IMR-90 (cell line): ENCODE data around the gene ZNF248. TPM values are rescaled to one million over a fixed set of nuclear protein-coding genes. Genes with fewer than 3 reads are reported as not detected.

Experiments
- ATAC-seq: fragments of 200-7000 bp; cut with Tn5 transposase; 2 replicates; pipeline ENCODE4 v1.9.1; 2020; ENCODE audit warnings: low read depth, mild to moderate bottlenecking, moderate library complexity
- BruUV-seq: library from RNA; stranded (reverse); fragments of 400-500 nt; replicated peaks from 2 replicates; lab custom pipeline; 2021; lab: Mats Ljungman, UMichigan
- CTCF ChIA-PET: fragments of 300-600 bp; formaldehyde crosslinking; extraction: SDS; loops from one replicate; lab custom pipeline; 2021; ENCODE audit warnings: antibody characterized with exemption; lab: Yijun Ruan, JAX
- POLR2A ChIA-PET: fragments of 300-600 bp; sonication (Branson Sonifier 250); formaldehyde crosslinking; loops from one replicate; lab custom pipeline; 2022; ENCODE audit warnings: antibody characterized with exemption; ENCODE audit not compliant: unreplicated experiment; lab: Charles Lee
- DNase-seq: peaks from one replicate; pipeline ENCODE4 v3.0.0; 2013
- H2AFZ ChIP-seq: replicated peaks from 2 replicates; pipeline ENCODE3; 2013; ENCODE audit warnings: low read length, mild to moderate bottlenecking; ENCODE audit not compliant: poor library complexity
- H2AK5ac ChIP-seq: 2 replicates; pipeline ENCODE4 v1.6.1; 2013; ENCODE audit warnings: low read depth, low read length, inconsistent platforms
- H2AK9ac ChIP-seq: replicated peaks from 2 replicates; pipeline ENCODE3; 2013; ENCODE audit warnings: mild to moderate bottlenecking, low read depth, low read length, moderate library complexity; ENCODE audit not compliant: poor library complexity
- H2BK120ac ChIP-seq: 2 replicates; pipeline ENCODE4 v1.6.1; 2013; ENCODE audit warnings: low read depth, low read length, inconsistent platforms
- H2BK15ac ChIP-seq: 3 replicates; pipeline ENCODE4 v1.6.1; 2013; ENCODE audit warnings: low read depth, low read length, inconsistent platforms
- H2BK20ac ChIP-seq: 2 replicates; pipeline ENCODE4 v1.6.1; 2013; ENCODE audit warnings: low read depth, mild to moderate bottlenecking, inconsistent platforms, low read length, moderate library complexity
- H2BK5ac ChIP-seq: 2 replicates; pipeline ENCODE4 v1.6.1; 2013; ENCODE audit warnings: mild to moderate bottlenecking, low read depth, low read length, inconsistent platforms; ENCODE audit not compliant: poor library complexity, severe bottlenecking
- H3K14ac ChIP-seq: replicated peaks from 2 replicates; pipeline ENCODE4 v1.6.1; 2013; ENCODE audit warnings: low read depth, low read length, inconsistent platforms
- H3K18ac ChIP-seq: 2 replicates; pipeline ENCODE4 v1.6.1; 2013; ENCODE audit warnings: low read depth, low read length, control low read depth
- H3K23ac ChIP-seq: 2 replicates; pipeline ENCODE4 v1.6.1; 2013; ENCODE audit warnings: low read depth, low read length, inconsistent platforms
- H3K27ac ChIP-seq: 2 replicates; pipeline ENCODE4 v1.5.1; 2013; ENCODE audit warnings: mild to moderate bottlenecking, control low read depth, low read length; ENCODE audit not compliant: insufficient read depth
- H3K27me3 ChIP-seq: 2 replicates; pipeline ENCODE4 v1.6.1; 2013; ENCODE audit warnings: low read length; ENCODE audit not compliant: control insufficient read depth, insufficient read depth
- H3K36me3 ChIP-seq: 2 replicates; pipeline ENCODE4 v1.6.1; 2013; ENCODE audit warnings: low read length, mixed read lengths; ENCODE audit not compliant: control insufficient read depth, insufficient read depth
- H3K4ac ChIP-seq: 2 replicates; pipeline ENCODE4 v1.6.1; 2013; ENCODE audit warnings: low read depth, low read length, inconsistent platforms
- H3K4me1 ChIP-seq: 2 replicates; pipeline ENCODE4 v1.6.1; 2013; ENCODE audit warnings: low read length, mixed read lengths; ENCODE audit not compliant: control insufficient read depth, insufficient read depth
- H3K4me2 ChIP-seq: 2 replicates; pipeline ENCODE4 v1.6.1; 2013; ENCODE audit warnings: low read depth, mild to moderate bottlenecking, control low read depth, low read length, moderate library complexity
- H3K4me3 ChIP-seq: 2 replicates; pipeline ENCODE4 v1.5.1; 2013; ENCODE audit warnings: low read depth, mild to moderate bottlenecking, control low read depth, low read length, moderate library complexity; ENCODE audit not compliant: insufficient read depth
- H3K56ac ChIP-seq: 2 replicates; pipeline ENCODE4 v1.6.1; 2013; ENCODE audit warnings: low read length, inconsistent platforms; ENCODE audit not compliant: insufficient read depth; ENCODE audit errors: extremely low read depth
- H3K79me1 ChIP-seq, 2 experiments: 2 replicates each; pipeline ENCODE4 v1.6.1; 2013; ENCODE audit warnings: low read length in 2 of 2, inconsistent platforms in 1 of 2, low read depth in 1 of 2
- H3K9ac ChIP-seq: 2 replicates; pipeline ENCODE4 v1.6.1; 2013; ENCODE audit warnings: low read depth, low read length, control low read depth
- H3K9me1 ChIP-seq: 2 replicates; pipeline ENCODE4 v1.6.1; 2013; ENCODE audit warnings: low read length, inconsistent platforms; ENCODE audit not compliant: insufficient read depth
- H3K9me3 ChIP-seq: 2 replicates; pipeline ENCODE4 v1.6.1; 2013; ENCODE audit warnings: low read length; ENCODE audit not compliant: control insufficient read depth, insufficient read depth
- H4K20me1 ChIP-seq: 2 replicates; pipeline ENCODE4 v1.6.1; 2013; ENCODE audit warnings: low read length, inconsistent platforms; ENCODE audit not compliant: insufficient read depth
- H4K5ac ChIP-seq: 2 replicates; pipeline ENCODE4 v1.6.1; 2013; ENCODE audit warnings: mild to moderate bottlenecking, low read depth, low read length, control low read depth
- H4K8ac ChIP-seq, 2 experiments: 2 replicates each; pipeline ENCODE4 v1.6.1; 2013; ENCODE audit warnings: low read depth in 2 of 2, low read length in 2 of 2, control low read depth in 1 of 2, inconsistent platforms in 1 of 2
- H4K91ac ChIP-seq: 2 replicates; pipeline ENCODE4 v1.6.1; 2013; ENCODE audit warnings: low read depth, low read length, inconsistent platforms; ENCODE audit not compliant: insufficient read depth
- BHLHE40 ChIP-seq: fragments of 150-350 bp; IDR thresholded peaks from 2 replicates; pipeline ENCODE4 v1.6.1; 2016; ENCODE audit warnings: mild to moderate bottlenecking, low read depth, low read length
- CEBPB ChIP-seq: IDR thresholded peaks from 2 replicates; pipeline ENCODE4 v1.6.1; 2012; ENCODE audit warnings: low read depth, low read length, improper control_type of control experiment
- CHD1 ChIP-seq: IDR thresholded peaks from 2 replicates; pipeline ENCODE4 v1.6.1; 2012; ENCODE audit warnings: low read depth, low read length, improper control_type of control experiment
- ELK1 ChIP-seq: fragments of 150-350 bp; IDR thresholded peaks from 2 replicates; pipeline ENCODE4 v1.6.1; 2016; ENCODE audit warnings: low read depth, mild to moderate bottlenecking, low read length, moderate library complexity, borderline replicate concordance
- FOS ChIP-seq: fragments of 150-350 bp; IDR thresholded peaks from 2 replicates; pipeline ENCODE4 v1.6.1; 2016; ENCODE audit warnings: low read depth, low read length
- MAFK ChIP-seq: IDR thresholded peaks from 2 replicates; pipeline ENCODE4 v1.6.1; 2012; ENCODE audit warnings: low read depth, low read length, improper control_type of control experiment
- MAZ ChIP-seq: IDR thresholded peaks from 2 replicates; pipeline ENCODE4 v1.6.1; 2012; ENCODE audit warnings: low read depth, mild to moderate bottlenecking, low read length, improper control_type of control experiment, moderate library complexity, borderline replicate concordance
- MXI1 ChIP-seq: IDR thresholded peaks from 2 replicates; pipeline ENCODE4 v1.6.1; 2012; ENCODE audit warnings: low read depth, mild to moderate bottlenecking, low read length, moderate library complexity, borderline replicate concordance
- NFE2L2 ChIP-seq: fragments of 150-350 bp; IDR thresholded peaks from 2 replicates; pipeline ENCODE4 v1.6.1; 2016; ENCODE audit warnings: low read depth, mild to moderate bottlenecking, low read length
- POLR2A ChIP-seq: IDR thresholded peaks from 2 replicates; pipeline ENCODE4 v1.6.1; 2012; ENCODE audit warnings: mild to moderate bottlenecking, low read depth, low read length
- RAD21 ChIP-seq: IDR thresholded peaks from 2 replicates; pipeline ENCODE4 v1.6.1; 2012; ENCODE audit warnings: low read length, improper control_type of control experiment
- RCOR1 ChIP-seq: IDR thresholded peaks from 2 replicates; pipeline ENCODE4 v1.6.1; 2012; ENCODE audit warnings: mild to moderate bottlenecking, low read length, improper control_type of control experiment; ENCODE audit not compliant: insufficient replicate concordance
- SMC3 ChIP-seq: fragments of 150-350 bp; IDR thresholded peaks from 2 replicates; pipeline ENCODE4 v1.6.1; 2016; ENCODE audit warnings: low read depth, mild to moderate bottlenecking, antibody characterized with exemption, low read length, moderate library complexity
- USF2 ChIP-seq: fragments of 150-350 bp; IDR thresholded peaks from 2 replicates; pipeline ENCODE4 v1.6.1; 2017; ENCODE audit warnings: mild to moderate bottlenecking, antibody characterized with exemption, low read length, low read depth
- WGBS, 2 experiments: methylation state at CpG; one replicate each; pipeline versions ENCODE4 v1.1.5 to v1.1.7; 2013; ENCODE audit warnings: missing lambda C conversion rate in 2 of 2; ENCODE audit not compliant: insufficient read length in 1 of 2; ENCODE audit errors: extremely low coverage in 2 of 2; 5-methylcytosine and 5-hydroxymethylcytosine counted together
- dilution Hi-C: fragments of 300-500 bp; cut with HindIII; formaldehyde crosslinking; loops from one replicate; pipeline ENCODE4 v1.14.3; 2018; ENCODE audit warnings: low sequenced_read_pairs; ENCODE audit not compliant: unreplicated experiment
- in situ Hi-C: fragments of 300-500 bp; cut with MboI; formaldehyde crosslinking; loops from 3 replicates; pipeline ENCODE4 v1.14.3; 2019; ENCODE audit warnings: low sequenced_read_pairs, inconsistent platforms, mixed read lengths
- intact Hi-C: fragments of 100-400 bp; cut with micrococcal nuclease; formaldehyde crosslinking; loops from 2 replicates; pipeline ENCODE4 v1.10.0; 2022
- polyA plus RNA-seq, 3 experiments: library from polyadenylated mRNA; depleted of rRNA; stranded (reverse); fragments of >200 nt; gene quantifications; 2 replicates each; pipeline ENCODE4 v1.2.3, GENCODE V29; 2012; ENCODE audit warnings: low replicate concordance in 1 of 3
- total RNA-seq: library from RNA; depleted of rRNA; stranded (reverse); fragments of >200 nt; gene quantifications from 2 replicates; pipeline ENCODE4 v1.2.3, GENCODE V29; 2012
- TF ChIP-seq, protein P1 (sequence below): conservative IDR thresholded peaks from 2 replicates; pipeline ENCODE4 v1.5.1; 2012; ENCODE audit warnings: mild to moderate bottlenecking, low read depth, low read length, improper control_type of control experiment

Gene ZNF248
- total and polyA plus RNA-seq, 2 of the 4 experiments (the other 2 are of a cell fraction) = 5.1 to 5.7 TPM

- intact Hi-C loops = no loop called here
Observed at GRCh38 chr10:37821237-37821636, 36.2 kb downstream of the ZNF248 start.

More at GRCh38 chr10:37821237-37821636, 36.2 kb downstream of the ZNF248 start:
- Histone ChIP-seq H3K4me2 (no peak overlapping the region), H3K23ac (no peak overlapping the region), H2AK9ac (no peak overlapping the region), H4K5ac (no peak overlapping the region), H2AFZ (no peak overlapping the region), H3K27ac (no peak overlapping the region), H2BK120ac (no peak overlapping the region), H3K79me1 (no peaks in the 10 kb centered on the region), H4K91ac (no peak overlapping the region), H3K4me3 (no peak overlapping the region), H3K14ac (no peak overlapping the region), H3K56ac (no peak overlapping the region), H3K9me3 (peaks cover 21% of the 10 kb centered on the region), H3K36me3 (no peaks in the 10 kb centered on the region), H4K20me1 (no peaks in the 10 kb centered on the region), H2AK5ac (no peak overlapping the region), H3K9ac (no peak overlapping the region), H2BK15ac (no peak overlapping the region), H3K4ac (no peak overlapping the region), H2BK5ac (no peak overlapping the region), H2BK20ac (no peak overlapping the region), H3K4me1 (no peaks in the 10 kb centered on the region), H3K27me3 (no peaks in the 10 kb centered on the region), H4K8ac (no peak overlapping the region), H3K9me1 (no peaks in the 10 kb centered on the region), H3K18ac (no peak overlapping the region)
- ATAC-seq (no peak), DNase-seq (no peak)
- WGBS, 2 experiments = no CpG with 5 or more reads among the region's 3 CpGs
- ChIA-PET CTCF (no interaction called here), POLR2A (no interaction called here)
- in situ Hi-C loops = no loop called here
- dilution Hi-C loops = no loop called here
- TF ChIP-seq MXI1 (no peak), NFE2L2 (no peak), ELK1 (no peak), MAZ (no peak), USF2 (no peak), MAFK (no peak), POLR2A (no peak), BHLHE40 (no peak), SMC3 (no peak), CEBPB (no peak), FOS (no peak), CHD1 (no peak), RCOR1 (no peak), RAD21 (no peak)
- TF ChIP-seq, protein P1, sequence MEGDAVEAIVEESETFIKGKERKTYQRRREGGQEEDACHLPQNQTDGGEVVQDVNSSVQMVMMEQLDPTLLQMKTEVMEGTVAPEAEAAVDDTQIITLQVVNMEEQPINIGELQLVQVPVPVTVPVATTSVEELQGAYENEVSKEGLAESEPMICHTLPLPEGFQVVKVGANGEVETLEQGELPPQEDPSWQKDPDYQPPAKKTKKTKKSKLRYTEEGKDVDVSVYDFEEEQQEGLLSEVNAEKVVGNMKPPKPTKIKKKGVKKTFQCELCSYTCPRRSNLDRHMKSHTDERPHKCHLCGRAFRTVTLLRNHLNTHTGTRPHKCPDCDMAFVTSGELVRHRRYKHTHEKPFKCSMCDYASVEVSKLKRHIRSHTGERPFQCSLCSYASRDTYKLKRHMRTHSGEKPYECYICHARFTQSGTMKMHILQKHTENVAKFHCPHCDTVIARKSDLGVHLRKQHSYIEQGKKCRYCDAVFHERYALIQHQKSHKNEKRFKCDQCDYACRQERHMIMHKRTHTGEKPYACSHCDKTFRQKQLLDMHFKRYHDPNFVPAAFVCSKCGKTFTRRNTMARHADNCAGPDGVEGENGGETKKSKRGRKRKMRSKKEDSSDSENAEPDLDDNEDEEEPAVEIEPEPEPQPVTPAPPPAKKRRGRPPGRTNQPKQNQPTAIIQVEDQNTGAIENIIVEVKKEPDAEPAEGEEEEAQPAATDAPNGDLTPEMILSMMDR = no peak
- no TSS peak for BruUV-seq
